Cerebellar nuclear complex (tissue), 1 donor: ENCODE data around the gene CDKL5.
A peak's percentile ranks its signal among the peaks of the same experiment; 100 is the strongest.
"Not testable (repeated sequence)": the region's sequence is repeated elsewhere in the genome, so short reads cannot be mapped to it uniquely, and the experiment has no call there.

ENCODE experiments used
- DNase-seq, 2 experiments: peaks; one replicate each; lab custom pipeline; 2025; lab: John Stamatoyannopoulos, UW

The CDKL5 gene

GRCh38 chrX:18575744-18576143, 150.3 kb downstream of the CDKL5 start:
- DNase-seq: no peak

- no peak for DNase-seq
These were observed 152.0 kb downstream of the CDKL5 start for GRCh38 chrX:18577400-18577799.

GRCh38 chrX:18578546-18578945, 153.1 kb downstream of the CDKL5 start:
- DNase-seq: no peak

GRCh38 chrX:18579495-18579894, 154.1 kb downstream of the CDKL5 start:
- no peak for DNase-seq

GRCh38 chrX:18582910-18583493, 157.6 kb downstream of the CDKL5 start:
- DNase-seq: no peak

- DNase-seq: not testable (repeated sequence)
These were observed 163.9 kb downstream of the CDKL5 start for GRCh38 chrX:18589292-18589691.

- DNase-seq: no peak
These were observed 166.4 kb downstream of the CDKL5 start for GRCh38 chrX:18591834-18592233.

GRCh38 chrX:18594079-18594478, 168.7 kb downstream of the CDKL5 start:
- DNase-seq: no peak

GRCh38 chrX:18596096-18596495, 170.7 kb downstream of the CDKL5 start:
- DNase-seq: no peak

- DNase-seq: no peak
These were observed 173.0 kb downstream of the CDKL5 start for GRCh38 chrX:18598413-18598812.

GRCh38 chrX:18607966-18608365, 182.6 kb downstream of the CDKL5 start:
- DNase-seq: no peak

GRCh38 chrX:18613930-18614639, 188.7 kb downstream of the CDKL5 start:
- DNase-seq: peak in 1 of 2 experiments; percentile 6

- DNase-seq: no peak
These were observed 191.4 kb downstream of the CDKL5 start for GRCh38 chrX:18616688-18617406.

- no peak for DNase-seq
These were observed 192.0 kb downstream of the CDKL5 start for GRCh38 chrX:18617407-18617750.

GRCh38 chrX:18619288-18619687, 193.9 kb downstream of the CDKL5 start:
- DNase-seq: no peak

GRCh38 chrX:18620349-18620748, 194.9 kb downstream of the CDKL5 start:
- DNase-seq: no peak

- no peak for DNase-seq
These were observed 199.2 kb downstream of the CDKL5 start for GRCh38 chrX:18624599-18624998.

GRCh38 chrX:18630934-18631333, 205.5 kb downstream of the CDKL5 start:
- DNase-seq: no peak

GRCh38 chrX:18638398-18638797, 213.0 kb downstream of the CDKL5 start:
- DNase-seq: no peak

- no peak for DNase-seq
These were observed 213.9 kb downstream of the CDKL5 start for GRCh38 chrX:18639280-18639679.

GRCh38 chrX:18640686-18641085, 215.3 kb downstream of the CDKL5 start:
- DNase-seq: no peak

- no peak for DNase-seq
These were observed 217.8 kb downstream of the CDKL5 start for GRCh38 chrX:18643243-18643642.

GRCh38 chrX:18643853-18644252, 218.4 kb downstream of the CDKL5 start:
- no peak for DNase-seq
